Measurements from ENCODE around the gene SIGLEC11. TPM values are rescaled to one million over a fixed set of nuclear protein-coding genes. Genes with fewer than 3 reads are reported as not detected.

Gene SIGLEC11
- total RNA-seq, 1 experiment from 2014 or later: not detected

DNA sequence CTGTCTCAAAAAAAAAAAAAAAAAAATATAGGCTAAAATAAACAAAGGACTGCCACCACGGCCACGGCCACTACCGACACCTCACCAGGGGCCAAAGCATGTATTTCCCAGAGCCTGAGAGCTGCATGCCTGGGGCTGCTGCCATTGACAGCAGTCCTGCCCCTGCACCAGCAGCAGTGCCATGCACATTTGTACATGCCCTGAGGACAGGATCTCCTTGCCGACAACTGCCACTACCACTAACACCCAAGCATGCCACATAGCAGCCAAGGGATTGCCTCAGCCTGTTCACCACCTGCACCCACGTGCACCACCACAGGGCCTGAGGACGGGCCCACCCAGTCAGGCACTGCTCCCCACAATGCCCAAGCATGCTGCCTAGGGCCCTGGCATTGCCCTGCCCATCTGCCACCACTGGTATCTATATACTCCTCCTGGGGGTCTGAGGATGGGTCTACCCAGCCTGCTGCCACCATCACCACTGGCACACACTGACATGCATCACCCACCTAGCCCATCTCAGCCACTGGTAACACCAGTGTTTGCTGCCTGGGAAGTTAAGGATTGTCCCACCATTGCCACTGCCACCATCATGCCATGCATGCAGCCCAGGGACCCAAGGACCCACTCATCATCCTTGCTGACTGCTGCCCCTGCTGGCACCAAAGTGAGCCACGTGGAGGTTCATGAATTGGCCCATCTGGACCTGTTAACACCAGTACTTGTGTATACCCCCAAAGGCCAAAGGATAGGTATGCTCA is 21.1 kb downstream of the SIGLEC11 start:
- TF ChIP-seq CTCF (IDR thresholded peaks at IDR 0.05; ENCODE audit: unreplicated experiment): peak; percentile 34
- Mint-ChIP-seq H3K27ac (ENCODE audit: unreplicated experiment) (no peak overlapping the region), H3K9me3 (ENCODE audit: low read depth, unreplicated experiment) (no peaks in the 10 kb centered on the region), H3K27me3 (ENCODE audit: unreplicated experiment) (peaks cover 50% of the 10 kb centered on the region), H3K36me3 (ENCODE audit: insufficient read depth, unreplicated experiment) (peaks cover 5% of the 10 kb centered on the region), H3K4me1 (ENCODE audit: low read depth, unreplicated experiment) (peaks cover 13% of the 10 kb centered on the region), H3K4me3 (ENCODE audit: low read depth, unreplicated experiment) (no peak overlapping the region)
- CTCF ChIA-PET: interaction anchor here (0.7 kb wide), 1 partner anchor 10 kb away, joined by 4 read pairs; the partner anchor contains the start of gene NUP62
- DNase-seq: peak; percentile 17
- no TSS peak for BruUV-seq (replicated peaks)
- intact Hi-C loops (cut with micrococcal nuclease; ENCODE audit: unreplicated experiment): no loop called here

GRCh38 chr19:49938662-49939061 is 22.3 kb downstream of the SIGLEC11 start:
- peaks cover 13% of the 10 kb centered on the region for H3K4me1 Mint-ChIP-seq (ENCODE audit: low read depth, unreplicated experiment)
- intact Hi-C loops (cut with micrococcal nuclease; ENCODE audit: unreplicated experiment): no loop called here
- DNase-seq: no peak
- no peaks in the 10 kb centered on the region for H3K9me3 Mint-ChIP-seq (ENCODE audit: low read depth, unreplicated experiment)
- peaks cover 44% of the 10 kb centered on the region for H3K27me3 Mint-ChIP-seq (ENCODE audit: unreplicated experiment)
- CTCF ChIA-PET: no interaction called here
- H3K36me3 Mint-ChIP-seq (ENCODE audit: insufficient read depth, unreplicated experiment): peaks cover 5% of the 10 kb centered on the region
- H3K27ac Mint-ChIP-seq (ENCODE audit: unreplicated experiment): no peak overlapping the region
- no TSS peak for BruUV-seq (replicated peaks)
- no peak for TF ChIP-seq CTCF (IDR thresholded peaks at IDR 0.05; ENCODE audit: unreplicated experiment)
- H3K4me3 Mint-ChIP-seq (ENCODE audit: low read depth, unreplicated experiment): no peak overlapping the region

GRCh38 chr19:49937750-49938381 is 23.1 kb downstream of the SIGLEC11 start:
- Mint-ChIP-seq H3K27ac (ENCODE audit: unreplicated experiment) (no peak overlapping the region), H3K27me3 (ENCODE audit: unreplicated experiment) (peaks cover 36% of the 10 kb centered on the region), H3K36me3 (ENCODE audit: insufficient read depth, unreplicated experiment) (peaks cover 5% of the 10 kb centered on the region), H3K9me3 (ENCODE audit: low read depth, unreplicated experiment) (peaks cover 2% of the 10 kb centered on the region), H3K4me1 (ENCODE audit: low read depth, unreplicated experiment) (peaks cover 21% of the 10 kb centered on the region), H3K4me3 (ENCODE audit: low read depth, unreplicated experiment) (peak overlapping the region; percentile 36)
- intact Hi-C loops (cut with micrococcal nuclease; ENCODE audit: unreplicated experiment): loop anchor here (1.0 kb wide), 1 partner anchor 45 kb away; no protein-coding TSS in a partner anchor
- TF ChIP-seq CTCF (IDR thresholded peaks at IDR 0.05; ENCODE audit: unreplicated experiment): peak; percentile 99
- CTCF ChIA-PET: interaction anchor here (0.5 kb wide), 1 partner anchor 216 kb away, joined by 3 read pairs; no protein-coding TSS in a partner anchor
- no TSS peak for BruUV-seq (replicated peaks)
- peak; percentile 91 for DNase-seq

DNA sequence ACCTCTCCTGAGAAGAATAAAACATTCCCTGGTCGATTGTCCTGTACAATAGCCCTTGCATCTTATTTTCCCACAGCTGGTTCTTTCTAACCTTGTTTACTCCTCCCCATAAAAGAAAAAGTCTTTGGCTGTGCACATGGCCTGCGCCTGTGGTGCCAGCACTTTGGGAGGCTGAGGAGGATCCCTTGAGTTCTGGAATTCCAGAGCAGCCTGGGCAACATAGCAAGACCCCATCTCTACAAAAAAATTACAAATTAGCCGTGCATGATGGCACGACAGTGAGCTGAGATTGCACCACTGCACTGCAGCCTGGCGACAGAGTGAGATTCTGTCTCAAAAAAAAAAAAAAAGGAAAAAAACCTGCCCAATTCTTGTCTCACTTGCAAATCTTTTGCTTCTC is 24.4 kb downstream of the SIGLEC11 start:
- CTCF ChIA-PET: no interaction called here
- intact Hi-C loops (cut with micrococcal nuclease; ENCODE audit: unreplicated experiment): no loop called here
- BruUV-seq (replicated peaks): no TSS peak
- no peak for TF ChIP-seq CTCF (IDR thresholded peaks at IDR 0.05; ENCODE audit: unreplicated experiment)
- DNase-seq: no peak
- no peak overlapping the region for H3K4me3 Mint-ChIP-seq (ENCODE audit: low read depth, unreplicated experiment)
- peaks cover 20% of the 10 kb centered on the region for H3K4me1 Mint-ChIP-seq (ENCODE audit: low read depth, unreplicated experiment)
- H3K27me3 Mint-ChIP-seq (ENCODE audit: unreplicated experiment): peaks cover 24% of the 10 kb centered on the region
- H3K9me3 Mint-ChIP-seq (ENCODE audit: low read depth, unreplicated experiment): peaks cover 2% of the 10 kb centered on the region
- peaks cover 11% of the 10 kb centered on the region for H3K36me3 Mint-ChIP-seq (ENCODE audit: insufficient read depth, unreplicated experiment)
- no peak overlapping the region for H3K27ac Mint-ChIP-seq (ENCODE audit: unreplicated experiment)
